ENCODE measurements around the gene POLR3F. TPM values are rescaled to one million over a fixed set of nuclear protein-coding genes. Genes with fewer than 3 reads are reported as not detected.

The POLR3F gene
- total and polyA plus RNA-seq, 2 donors from 2014 or later, result 8.9 to 10.6 TPM

GRCh38 chr20:18428490-18429173 is 38.6 kb upstream of the POLR3F start:
- TF ChIP-seq, protein P1, sequence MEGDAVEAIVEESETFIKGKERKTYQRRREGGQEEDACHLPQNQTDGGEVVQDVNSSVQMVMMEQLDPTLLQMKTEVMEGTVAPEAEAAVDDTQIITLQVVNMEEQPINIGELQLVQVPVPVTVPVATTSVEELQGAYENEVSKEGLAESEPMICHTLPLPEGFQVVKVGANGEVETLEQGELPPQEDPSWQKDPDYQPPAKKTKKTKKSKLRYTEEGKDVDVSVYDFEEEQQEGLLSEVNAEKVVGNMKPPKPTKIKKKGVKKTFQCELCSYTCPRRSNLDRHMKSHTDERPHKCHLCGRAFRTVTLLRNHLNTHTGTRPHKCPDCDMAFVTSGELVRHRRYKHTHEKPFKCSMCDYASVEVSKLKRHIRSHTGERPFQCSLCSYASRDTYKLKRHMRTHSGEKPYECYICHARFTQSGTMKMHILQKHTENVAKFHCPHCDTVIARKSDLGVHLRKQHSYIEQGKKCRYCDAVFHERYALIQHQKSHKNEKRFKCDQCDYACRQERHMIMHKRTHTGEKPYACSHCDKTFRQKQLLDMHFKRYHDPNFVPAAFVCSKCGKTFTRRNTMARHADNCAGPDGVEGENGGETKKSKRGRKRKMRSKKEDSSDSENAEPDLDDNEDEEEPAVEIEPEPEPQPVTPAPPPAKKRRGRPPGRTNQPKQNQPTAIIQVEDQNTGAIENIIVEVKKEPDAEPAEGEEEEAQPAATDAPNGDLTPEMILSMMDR (IDR thresholded peaks at IDR 0.05; ENCODE audit: borderline replicate concordance, extremely low read depth, insufficient read depth), result no peak
- no peaks in the 10 kb centered on the region for H3K27me3 ChIP-seq (ENCODE audit: control insufficient read depth, insufficient read depth, low read length)
- DNase-seq (peak in 4 of 5 donors; percentile 14 to 80 (median 32)), FAIRE-seq (peak; percentile 54)
- H3K9ac ChIP-seq (ENCODE audit: low read length in 3 of 3), result no peak overlapping the region
- no peak overlapping the region for H3K4me3 ChIP-seq (ENCODE audit: low read length in 3 of 3)
- H3K4me1 ChIP-seq (ENCODE audit: control insufficient read depth in 2 of 3, insufficient read depth in 2 of 3, low read depth in 1 of 3, low read length in 3 of 3), result peaks cover 0 to 11% (median 0%) of the 10 kb centered on the region in 3 donors
- H3K36me3 ChIP-seq (ENCODE audit: control insufficient read depth in 2 of 3, insufficient read depth in 3 of 3, low read length in 3 of 3), result no peaks in the 10 kb centered on the region
- intact Hi-C loops (cut with DNase I), result no loop called here
- H3K27ac ChIP-seq (ENCODE audit: low read depth in 2 of 2, low read length in 2 of 2), result no peak overlapping the region
- no peaks in the 10 kb centered on the region for H3K9me3 ChIP-seq (ENCODE audit: control insufficient read depth in 2 of 3, insufficient read depth in 1 of 3, low read length in 3 of 3)

- H3K9me3 ChIP-seq (ENCODE audit: control insufficient read depth in 2 of 3, insufficient read depth in 1 of 3, low read length in 3 of 3), result no peaks in the 10 kb centered on the region
- DNase-seq, result peak in 1 of 5 donors; percentile 19
- no peaks in the 10 kb centered on the region for H3K36me3 ChIP-seq (ENCODE audit: control insufficient read depth in 2 of 3, insufficient read depth in 3 of 3, low read length in 3 of 3)
- peaks cover 0 to 11% (median 0%) of the 10 kb centered on the region in 3 donors for H3K4me1 ChIP-seq (ENCODE audit: control insufficient read depth in 2 of 3, insufficient read depth in 2 of 3, low read depth in 1 of 3, low read length in 3 of 3)
- no peak overlapping the region for H3K4me3 ChIP-seq (ENCODE audit: low read length in 3 of 3)
- intact Hi-C loops (cut with DNase I), result no loop called here
- TF ChIP-seq, protein P1 (IDR thresholded peaks at IDR 0.05; ENCODE audit: borderline replicate concordance, extremely low read depth, insufficient read depth), result no peak
- FAIRE-seq, result no peak
- H3K27me3 ChIP-seq (ENCODE audit: control insufficient read depth, insufficient read depth, low read length), result no peaks in the 10 kb centered on the region
- H3K9ac ChIP-seq (ENCODE audit: low read length in 3 of 3), result no peak overlapping the region
- no peak overlapping the region for H3K27ac ChIP-seq (ENCODE audit: low read depth in 2 of 2, low read length in 2 of 2)
Observed at GRCh38 chr20:18430172-18430826, 36.9 kb upstream of the POLR3F start.

DNA sequence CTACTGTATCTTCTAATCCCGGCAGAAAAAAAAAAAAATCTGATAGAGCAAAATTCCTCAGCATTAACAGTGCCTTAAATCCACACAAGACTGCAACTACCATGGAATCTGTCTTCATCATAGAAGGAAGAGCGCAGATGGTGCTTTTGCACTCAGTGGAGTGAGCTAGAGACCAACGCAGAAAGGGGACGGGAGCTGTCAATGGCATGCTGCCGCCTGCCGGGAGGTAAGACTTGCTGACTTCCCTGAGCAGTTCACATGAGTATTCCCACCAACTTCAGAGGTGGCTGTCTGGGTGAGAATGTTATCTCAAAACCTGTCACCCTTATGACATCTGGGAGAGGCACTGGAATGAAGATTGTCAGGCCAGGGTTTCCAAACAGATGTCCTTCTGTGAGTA is 36.0 kb upstream of the POLR3F start:
- Histone ChIP-seq H3K9me3 (ENCODE audit: control insufficient read depth in 2 of 3, insufficient read depth in 1 of 3, low read length in 3 of 3) (no peaks in the 10 kb centered on the region), H3K27ac (ENCODE audit: low read depth in 2 of 2, low read length in 2 of 2) (no peak overlapping the region), H3K36me3 (ENCODE audit: control insufficient read depth in 2 of 3, insufficient read depth in 3 of 3, low read length in 3 of 3) (no peaks in the 10 kb centered on the region), H3K9ac (ENCODE audit: low read length in 3 of 3) (no peak overlapping the region), H3K4me1 (ENCODE audit: control insufficient read depth in 2 of 3, insufficient read depth in 2 of 3, low read depth in 1 of 3, low read length in 3 of 3) (peaks cover 0 to 11% (median 0%) of the 10 kb centered on the region in 3 donors), H3K4me3 (ENCODE audit: low read length in 3 of 3) (no peak overlapping the region), H3K27me3 (ENCODE audit: control insufficient read depth, insufficient read depth, low read length) (no peaks in the 10 kb centered on the region)
- intact Hi-C loops (cut with DNase I), result no loop called here
- DNase-seq, result no peak
- FAIRE-seq, result no peak
- TF ChIP-seq, protein P1 (IDR thresholded peaks at IDR 0.05; ENCODE audit: borderline replicate concordance, extremely low read depth, insufficient read depth), result peak; percentile 36
